Islet of Langerhans (tissue), 1 donor: Measurements from ENCODE around the gene CREB3L2.

Experiments used
- FAIRE-seq: peaks from one replicate; lab custom pipeline; 2011; peaks lifted over from hg19 to GRCh38; lab: Jason Lieb, UNC

The CREB3L2 gene

DNA sequence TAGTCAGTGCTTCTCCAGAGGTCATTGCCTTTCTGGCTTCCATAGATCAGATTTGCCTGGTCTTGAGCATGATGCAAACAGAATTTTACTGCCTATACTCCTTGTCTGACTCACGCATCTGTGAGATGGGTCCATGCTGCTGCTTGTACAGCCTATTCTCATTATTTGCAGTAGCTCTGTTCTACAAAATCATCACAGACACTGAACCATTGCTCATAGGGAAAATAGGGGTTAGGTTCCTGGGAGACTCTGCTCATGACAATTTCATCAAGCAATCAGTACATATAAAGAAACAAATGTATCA is 7.4 kb upstream of the CREB3L2 start:
- no peak for FAIRE-seq

GRCh38 chr7:138008588-138009349 is 6.9 kb upstream of the CREB3L2 start:
- FAIRE-seq: peak; percentile 76

DNA sequence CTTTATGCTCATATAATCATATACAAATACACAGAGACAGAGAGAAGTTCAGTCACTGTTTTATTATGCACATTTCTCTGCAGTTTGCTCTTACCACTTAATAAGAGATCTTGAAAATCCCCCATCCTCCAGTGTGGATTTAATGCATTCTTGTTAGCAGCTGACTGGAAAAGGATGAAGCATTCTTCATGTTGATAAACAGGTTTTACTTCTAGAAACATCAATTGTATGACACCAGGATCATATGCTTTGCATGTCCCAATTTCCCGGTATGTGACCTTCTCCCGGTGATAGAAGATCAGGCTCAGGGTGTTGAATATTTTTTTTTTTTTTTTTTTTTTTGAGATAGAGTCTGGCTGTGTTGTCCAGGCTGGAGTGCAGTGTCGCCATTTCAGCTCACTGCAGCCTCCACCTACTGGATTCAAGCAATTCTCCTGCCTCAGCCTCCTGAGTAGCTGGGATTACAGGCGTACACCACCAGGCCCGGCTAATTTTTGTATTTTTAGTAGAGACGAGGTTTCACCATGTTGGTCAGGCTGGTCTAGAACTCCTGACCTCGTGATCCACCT is 6.2 kb upstream of the CREB3L2 start:
- no peak for FAIRE-seq

GRCh38 chr7:138006106-138006505 is 4.2 kb upstream of the CREB3L2 start:
- FAIRE-seq: no peak

- no peak for FAIRE-seq
Observed at GRCh38 chr7:138004936-138005335, 3.0 kb upstream of the CREB3L2 start.

- FAIRE-seq: no peak
Observed at GRCh38 chr7:138004046-138004445, 2.2 kb upstream of the CREB3L2 start.

DNA sequence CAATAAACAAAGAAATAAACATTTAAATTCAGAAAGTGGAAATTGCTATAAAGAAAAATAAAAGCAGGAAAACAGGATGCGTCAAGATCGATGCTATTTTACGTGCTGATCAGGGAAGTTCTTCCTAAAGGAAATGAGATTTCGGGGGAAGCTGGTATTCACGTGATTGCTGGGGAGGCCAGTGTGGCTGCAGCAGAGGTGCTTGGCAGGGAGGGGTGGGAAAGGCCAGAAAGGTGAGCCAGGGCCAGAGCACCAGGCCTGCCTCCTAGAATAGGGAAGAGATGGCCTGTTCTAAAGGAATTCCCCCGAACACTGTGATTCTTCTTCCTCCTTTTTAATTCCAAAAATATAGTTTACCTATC is 923 bp upstream of the CREB3L2 start:
- FAIRE-seq: no peak

DNA sequence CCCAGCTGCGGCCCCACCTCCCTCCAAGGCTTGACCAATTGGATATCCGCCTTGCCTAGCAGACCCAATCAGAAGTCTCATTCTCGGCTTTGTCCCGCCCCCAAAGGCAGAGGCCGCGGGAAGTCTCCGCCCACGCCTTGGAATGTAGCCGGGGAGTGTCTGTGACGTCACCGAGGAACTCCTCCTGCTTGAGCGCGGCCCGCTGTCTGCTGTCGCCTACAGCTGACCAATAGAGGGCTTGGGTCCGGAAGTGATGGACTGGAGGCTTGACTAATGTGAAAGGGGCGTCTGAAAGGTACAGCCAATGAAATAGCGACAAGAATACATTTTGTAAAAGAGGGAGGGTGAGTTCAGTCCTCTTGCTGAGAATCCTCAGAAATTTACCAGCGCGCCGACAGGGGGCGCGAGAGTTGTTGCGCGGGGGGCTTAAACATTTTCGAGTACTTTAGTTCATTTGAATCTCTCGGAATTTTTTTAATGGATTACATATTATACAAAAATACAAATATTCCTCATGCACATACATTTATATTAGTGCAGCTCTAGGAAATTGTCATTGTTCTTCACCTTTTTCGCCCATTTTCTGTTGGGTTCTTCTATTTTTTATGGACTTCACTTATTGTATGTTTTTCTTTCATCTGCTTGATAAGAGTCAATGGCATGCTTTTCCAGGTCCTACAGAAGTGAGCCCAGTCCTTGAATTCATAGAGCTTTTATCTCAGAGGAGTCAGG is 376 bp upstream of the CREB3L2 start:
- FAIRE-seq: peak; percentile 94

- no peak for FAIRE-seq
Observed at GRCh38 chr7:138000081-138000701, 1.7 kb downstream of the CREB3L2 start.

DNA sequence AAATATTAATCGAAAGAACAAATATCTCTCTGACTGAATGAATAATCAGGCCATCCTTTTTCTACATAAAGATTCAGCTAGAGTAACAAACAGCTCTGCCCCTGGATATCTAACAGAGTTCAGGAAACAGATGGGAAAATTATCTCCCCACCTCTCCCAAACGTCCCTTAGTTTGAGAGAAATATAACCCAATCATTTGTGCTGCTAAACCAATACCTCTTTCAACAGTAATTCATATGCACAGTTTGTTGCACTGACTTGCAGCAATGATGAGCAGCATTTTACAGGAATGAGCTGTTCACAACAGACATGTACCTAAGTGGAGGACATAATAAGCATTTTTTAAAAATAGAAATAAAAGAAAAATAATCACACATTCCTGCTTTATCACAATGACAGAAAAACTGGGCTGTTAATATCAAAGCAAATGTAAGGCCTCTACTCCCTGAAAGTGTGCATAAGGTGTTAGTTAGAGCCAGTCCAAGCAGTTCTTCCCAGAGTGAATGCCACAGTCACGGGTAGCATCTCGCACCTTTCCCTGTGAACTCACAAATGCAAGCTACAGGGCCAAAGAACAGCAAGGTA is 2.3 kb downstream of the CREB3L2 start:
- FAIRE-seq: no peak

DNA sequence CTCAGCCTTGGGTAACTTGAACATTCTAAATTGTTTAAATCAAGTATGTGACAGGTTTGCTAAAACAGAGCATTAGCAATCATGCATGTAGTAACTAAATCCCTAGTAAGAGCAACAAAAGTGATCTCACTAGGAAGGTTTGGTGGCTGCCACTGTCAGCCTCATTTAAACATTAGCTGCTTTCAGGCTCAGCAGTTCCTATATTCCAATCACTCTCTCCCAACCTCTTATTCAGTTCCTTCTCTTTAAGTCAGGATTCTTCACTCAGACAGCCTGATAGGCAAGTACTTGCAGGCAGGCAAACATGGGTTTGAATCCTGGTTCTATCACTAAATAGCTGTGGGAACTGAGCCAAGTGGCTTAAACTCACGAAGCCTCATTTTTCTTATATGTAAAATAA is 3.6 kb downstream of the CREB3L2 start:
- FAIRE-seq: no peak

DNA sequence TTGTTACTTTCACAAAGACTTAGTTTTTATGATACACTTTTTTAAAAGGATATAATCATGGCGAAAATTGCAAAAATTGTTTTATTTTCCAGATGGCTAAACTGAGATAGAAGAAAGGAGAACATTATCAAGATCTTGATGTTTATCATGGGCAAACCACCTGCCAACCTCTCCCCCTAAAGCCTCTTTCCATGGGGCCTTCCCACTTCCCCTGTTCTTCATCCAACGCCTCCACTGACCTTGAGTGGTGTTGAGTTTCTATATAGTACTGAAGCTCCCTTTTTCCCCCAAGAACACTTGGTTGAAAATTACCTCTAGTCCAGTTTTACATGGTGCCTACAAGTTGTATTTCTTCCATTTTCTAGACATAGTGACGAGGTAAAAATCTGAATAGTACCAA is 5.0 kb downstream of the CREB3L2 start:
- no peak for FAIRE-seq

DNA sequence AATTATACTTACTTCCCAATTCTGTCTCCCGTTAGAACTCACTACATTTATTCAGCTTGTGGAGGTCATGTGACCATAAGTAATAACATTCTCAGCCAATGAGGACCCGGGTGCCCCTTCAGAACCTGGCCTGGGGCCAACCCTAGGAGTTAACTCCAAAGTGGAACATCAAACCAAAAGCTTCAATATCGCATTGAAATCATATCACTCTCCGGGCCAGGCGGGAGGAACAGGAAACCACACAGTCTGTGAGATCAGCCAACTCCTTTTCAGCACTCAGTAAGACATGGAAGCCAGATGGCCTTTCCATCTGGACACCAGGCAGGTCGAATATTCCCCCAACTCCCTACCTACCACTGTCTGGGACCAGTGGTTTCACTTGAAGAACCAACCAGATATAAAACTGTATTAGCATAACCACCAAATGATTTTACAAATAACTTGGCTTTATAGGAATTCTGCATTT is 5.5 kb downstream of the CREB3L2 start:
- FAIRE-seq: no peak

DNA sequence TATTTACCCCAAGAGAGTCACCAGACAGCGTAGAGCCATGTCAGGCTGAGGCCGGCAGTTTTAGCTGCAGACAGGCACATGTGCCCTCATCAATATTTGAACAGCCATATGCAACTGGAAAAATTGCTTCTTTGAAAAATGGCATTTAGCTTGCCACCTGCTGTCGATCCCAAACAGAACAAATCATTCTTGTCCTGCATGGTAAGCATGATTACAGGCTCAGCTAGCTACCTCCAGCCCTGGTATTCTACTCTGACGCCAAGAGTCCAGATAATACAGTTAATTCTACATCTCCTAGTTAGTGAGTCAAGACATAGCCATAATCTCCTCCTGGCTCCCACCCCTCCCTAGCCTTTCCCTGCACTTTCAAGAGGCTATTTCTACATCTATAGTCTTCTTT is 7.7 kb downstream of the CREB3L2 start:
- FAIRE-seq: no peak

DNA sequence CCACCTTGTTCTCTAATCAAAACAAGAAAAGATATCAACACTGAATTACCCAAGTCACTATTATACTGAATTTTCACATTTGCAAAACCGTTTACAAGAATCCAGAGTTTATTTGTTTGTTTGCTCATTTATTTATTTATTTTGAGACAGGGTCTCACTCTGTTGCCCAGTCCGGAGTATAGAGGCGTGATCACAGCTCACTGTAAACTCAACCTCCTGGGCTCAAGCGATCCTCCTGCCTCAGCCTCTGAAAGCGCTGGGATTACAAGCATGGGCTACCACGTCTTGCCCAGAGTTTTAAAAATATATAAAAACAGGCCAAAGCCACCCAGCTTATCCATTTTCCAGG is 8.5 kb downstream of the CREB3L2 start:
- no peak for FAIRE-seq

- FAIRE-seq: no peak
Observed at GRCh38 chr7:137992550-137993394, 9.1 kb downstream of the CREB3L2 start.

DNA sequence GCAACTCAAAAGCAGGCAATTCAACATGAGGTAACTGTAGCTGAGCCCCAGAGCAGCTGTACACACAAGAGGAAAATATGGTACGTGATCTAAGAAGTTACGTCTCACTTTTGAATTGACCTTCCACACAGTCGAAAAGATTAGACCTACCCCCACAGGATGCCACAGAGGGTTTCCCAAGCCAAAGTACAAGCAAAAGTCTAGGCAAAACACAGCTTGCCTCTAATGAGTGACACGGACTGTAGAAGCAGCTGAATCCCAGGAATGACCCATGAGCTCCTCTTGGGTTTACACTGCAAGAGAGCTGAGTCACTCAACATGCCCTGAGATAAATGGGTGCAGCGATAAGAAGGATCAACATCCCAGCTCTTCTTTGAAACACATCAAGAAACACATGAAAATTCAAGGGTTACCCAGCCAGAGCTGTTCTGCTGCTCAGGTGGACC is 9.8 kb downstream of the CREB3L2 start:
- FAIRE-seq: no peak

GRCh38 chr7:137990251-137990941 is 11.5 kb downstream of the CREB3L2 start:
- no peak for FAIRE-seq

DNA sequence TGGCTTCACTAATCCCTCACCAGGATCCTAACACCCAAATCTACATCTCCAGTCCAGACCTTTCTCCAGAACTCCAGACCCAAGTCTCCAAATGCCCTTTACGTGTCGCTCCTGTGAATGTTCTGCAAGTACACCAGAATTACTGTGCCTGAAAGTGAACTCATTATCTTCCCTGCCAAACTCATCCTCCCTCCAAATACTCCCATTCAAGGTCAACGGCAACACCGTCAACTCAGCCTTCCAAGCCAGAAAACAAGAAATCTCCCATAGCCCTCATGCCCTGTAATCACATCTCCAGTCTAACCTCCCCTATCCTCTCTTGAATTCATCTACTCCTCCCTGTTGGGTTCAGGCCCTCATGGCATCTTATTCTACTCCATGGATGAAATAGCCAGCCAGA is 12.3 kb downstream of the CREB3L2 start:
- no peak for FAIRE-seq

- no peak for FAIRE-seq
Observed at GRCh38 chr7:137989094-137989493, 12.8 kb downstream of the CREB3L2 start.

DNA sequence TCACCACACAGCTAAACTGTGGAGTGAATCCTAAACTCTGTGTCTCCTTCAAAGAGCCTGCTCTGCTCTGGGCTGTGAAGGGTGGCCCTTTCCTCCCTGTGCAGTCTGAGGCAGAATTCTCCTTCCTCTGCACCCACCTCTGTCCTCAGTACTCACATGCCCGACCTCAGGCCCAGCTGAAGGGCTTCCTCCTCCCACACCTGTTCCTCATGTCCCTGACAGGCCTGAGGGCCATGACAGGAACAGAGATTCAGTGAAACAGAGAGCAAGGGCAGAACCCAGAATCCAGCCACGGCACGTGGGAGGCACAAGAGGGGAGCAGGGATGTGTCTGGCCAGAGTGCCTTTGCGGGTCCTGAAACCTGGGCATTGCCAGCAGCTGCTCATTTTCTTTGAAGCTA is 13.9 kb downstream of the CREB3L2 start:
- no peak for FAIRE-seq
